ENCODE data around the gene PHKA1. TPM values are rescaled to one million over a fixed set of nuclear protein-coding genes. Genes with fewer than 3 reads are reported as not detected.
"Not testable (repeated sequence)": the region's sequence is repeated elsewhere in the genome, so short reads cannot be mapped to it uniquely, and the experiment has no call there.

PHKA1 gene
- total RNA-seq, 2 experiments from 2014 or later: 0.09 TPM; not detected in 1

DNA sequence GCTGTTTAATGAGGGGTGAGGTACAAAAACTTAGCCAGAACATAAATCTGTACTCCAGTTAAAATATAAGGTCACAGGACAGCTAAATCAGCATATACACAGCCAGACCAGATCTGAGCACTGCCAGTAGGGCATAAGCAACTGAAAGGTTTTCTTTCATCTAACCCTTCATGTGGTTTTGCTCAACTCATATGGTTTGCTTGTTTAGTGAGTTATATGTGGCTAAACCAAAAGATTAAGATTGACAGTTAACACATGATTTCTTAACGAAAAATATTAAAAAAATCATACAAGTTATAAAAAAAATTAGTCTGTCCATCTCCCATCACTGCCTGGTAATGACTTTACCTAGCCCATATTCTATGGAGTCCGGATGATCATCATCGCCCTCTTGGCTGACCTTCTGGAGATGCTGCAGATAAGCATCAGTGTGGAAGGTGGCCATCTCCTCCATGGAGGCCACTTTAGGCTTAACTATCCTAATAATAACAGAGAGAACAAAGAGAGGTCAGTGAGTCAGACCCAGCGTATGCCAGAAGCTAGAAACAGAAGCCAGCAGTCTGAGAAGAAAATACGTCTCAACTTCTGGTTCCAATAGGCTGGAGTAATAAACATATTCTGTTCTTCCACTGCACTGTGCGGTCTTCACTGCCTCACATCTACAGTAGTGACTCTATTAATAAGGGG, 145.6 kb downstream of the PHKA1 start:
- H3K27ac ChIP-seq (ENCODE audit: low read depth, low read length, poor library complexity, severe bottlenecking): no peak overlapping the region
- no peaks in the 10 kb centered on the region for H4K20me1 ChIP-seq (ENCODE audit: insufficient read depth, low read length)
- peaks cover 4% of the 10 kb centered on the region for H3K4me1 ChIP-seq (ENCODE audit: insufficient read depth, low read length, poor library complexity, severe bottlenecking)
- peaks cover 7% of the 10 kb centered on the region; the same call in 1 of the 2 replicates for H3K79me2 ChIP-seq (ENCODE audit: insufficient read depth, low read depth, low read length)
- BruUV-seq (replicated peaks): no TSS peak
- H3K36me3 ChIP-seq (ENCODE audit: insufficient read depth, low read length): peaks cover 49% of the 10 kb centered on the region
- TF ChIP-seq, protein P1, sequence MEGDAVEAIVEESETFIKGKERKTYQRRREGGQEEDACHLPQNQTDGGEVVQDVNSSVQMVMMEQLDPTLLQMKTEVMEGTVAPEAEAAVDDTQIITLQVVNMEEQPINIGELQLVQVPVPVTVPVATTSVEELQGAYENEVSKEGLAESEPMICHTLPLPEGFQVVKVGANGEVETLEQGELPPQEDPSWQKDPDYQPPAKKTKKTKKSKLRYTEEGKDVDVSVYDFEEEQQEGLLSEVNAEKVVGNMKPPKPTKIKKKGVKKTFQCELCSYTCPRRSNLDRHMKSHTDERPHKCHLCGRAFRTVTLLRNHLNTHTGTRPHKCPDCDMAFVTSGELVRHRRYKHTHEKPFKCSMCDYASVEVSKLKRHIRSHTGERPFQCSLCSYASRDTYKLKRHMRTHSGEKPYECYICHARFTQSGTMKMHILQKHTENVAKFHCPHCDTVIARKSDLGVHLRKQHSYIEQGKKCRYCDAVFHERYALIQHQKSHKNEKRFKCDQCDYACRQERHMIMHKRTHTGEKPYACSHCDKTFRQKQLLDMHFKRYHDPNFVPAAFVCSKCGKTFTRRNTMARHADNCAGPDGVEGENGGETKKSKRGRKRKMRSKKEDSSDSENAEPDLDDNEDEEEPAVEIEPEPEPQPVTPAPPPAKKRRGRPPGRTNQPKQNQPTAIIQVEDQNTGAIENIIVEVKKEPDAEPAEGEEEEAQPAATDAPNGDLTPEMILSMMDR (conservative IDR thresholded peaks at IDR 0.05; ENCODE audit: low read length): no peak
- TF ChIP-seq EZH2phosphoT487 (IDR thresholded peaks at IDR 0.05; ENCODE audit: borderline replicate concordance, low read depth, low read length): no peak
- H3K4me2 ChIP-seq (ENCODE audit: low read length): no peak overlapping the region
- no peak overlapping the region for H3K4me3 ChIP-seq (ENCODE audit: low read depth, low read length, poor library complexity, severe bottlenecking)
- intact Hi-C loops (cut with micrococcal nuclease; ENCODE audit: unreplicated experiment): no loop called here
- no peaks in the 10 kb centered on the region for H3K9me2 ChIP-seq (ENCODE audit: insufficient read depth, low read length)
- DNase-seq (ENCODE audit: low spot score): no peak
- ChIA-PET POLR2A (interaction anchor here (1.0 kb wide), 1 partner anchor 13 kb away, joined by 3 read pairs; no protein-coding TSS in a partner anchor), CTCF (ENCODE audit: unreplicated experiment) (no interaction called here)
- H2AFZ ChIP-seq (ENCODE audit: low read length): no peak overlapping the region
- no peaks in the 10 kb centered on the region for H3K9me3 ChIP-seq (ENCODE audit: low read length)

DNA sequence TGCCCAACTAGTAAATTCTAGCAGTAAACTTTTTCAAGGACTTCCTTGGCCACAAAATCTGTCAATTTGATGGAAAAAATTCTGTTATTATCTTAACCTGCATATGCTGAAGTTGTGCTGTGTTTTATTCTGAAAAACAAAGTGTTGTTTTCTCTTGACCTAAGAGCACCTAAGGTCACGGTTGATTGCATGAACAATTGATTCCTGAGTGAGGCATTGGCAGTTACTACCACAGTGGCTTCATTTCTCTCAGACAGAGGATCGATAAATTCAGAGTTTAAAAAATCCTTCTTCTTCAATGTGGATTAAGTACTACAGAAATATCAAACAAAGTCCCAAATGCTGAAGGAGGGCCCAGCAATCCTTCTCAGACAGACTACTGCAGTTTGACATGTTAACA, 147.7 kb downstream of the PHKA1 start:
- no peak overlapping the region for H3K27ac ChIP-seq (ENCODE audit: low read depth, low read length, poor library complexity, severe bottlenecking)
- H3K79me2 ChIP-seq (ENCODE audit: insufficient read depth, low read depth, low read length): no peaks in the 10 kb centered on the region; the same call in 1 of the 2 replicates
- POLR2A ChIA-PET: no interaction called here
- H3K9me2 ChIP-seq (ENCODE audit: insufficient read depth, low read length): no peaks in the 10 kb centered on the region
- no peaks in the 10 kb centered on the region for H4K20me1 ChIP-seq (ENCODE audit: insufficient read depth, low read length)
- DNase-seq (ENCODE audit: low spot score): no peak
- intact Hi-C loops (cut with micrococcal nuclease; ENCODE audit: unreplicated experiment): no loop called here
- peaks cover 49% of the 10 kb centered on the region for H3K36me3 ChIP-seq (ENCODE audit: insufficient read depth, low read length)
- H2AFZ ChIP-seq (ENCODE audit: low read length): no peak overlapping the region
- TF ChIP-seq EZH2phosphoT487 (IDR thresholded peaks at IDR 0.05; ENCODE audit: borderline replicate concordance, low read depth, low read length): no peak
- TF ChIP-seq, protein P1 (conservative IDR thresholded peaks at IDR 0.05; ENCODE audit: low read length): no peak
- no TSS peak for BruUV-seq (replicated peaks)
- no peaks in the 10 kb centered on the region for H3K9me3 ChIP-seq (ENCODE audit: low read length)
- H3K4me2 ChIP-seq (ENCODE audit: low read length): no peak overlapping the region
- H3K4me1 ChIP-seq (ENCODE audit: insufficient read depth, low read length, poor library complexity, severe bottlenecking): no peaks in the 10 kb centered on the region
- no peak overlapping the region for H3K4me3 ChIP-seq (ENCODE audit: low read depth, low read length, poor library complexity, severe bottlenecking)
- CTCF ChIA-PET (ENCODE audit: unreplicated experiment): no interaction called here

DNA sequence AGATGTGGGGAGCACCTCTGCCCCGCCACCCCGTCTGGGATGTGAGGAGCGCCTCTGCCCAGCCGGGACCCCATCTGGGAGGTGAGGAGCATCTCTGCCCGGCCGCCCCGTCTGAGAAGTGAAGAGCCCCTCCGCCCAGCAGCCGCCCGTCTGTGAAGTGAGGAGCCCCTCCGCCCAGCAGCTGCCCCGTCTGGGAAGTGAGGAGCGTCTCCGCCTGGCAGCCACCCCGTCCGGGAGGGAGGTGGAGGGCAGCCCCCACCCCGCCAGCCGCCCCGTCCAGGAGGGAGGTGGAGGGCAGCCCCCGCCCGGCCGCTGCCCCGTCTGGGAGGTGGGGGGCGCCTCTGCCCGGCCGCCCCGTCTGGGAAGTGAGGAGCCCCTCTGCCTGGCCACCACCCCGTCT, 154.5 kb downstream of the PHKA1 start:
- H3K9me2 ChIP-seq (ENCODE audit: insufficient read depth, low read length); H3K4me1 ChIP-seq (ENCODE audit: insufficient read depth, low read length, poor library complexity, severe bottlenecking); DNase-seq (ENCODE audit: low spot score); H3K4me3 ChIP-seq (ENCODE audit: low read depth, low read length, poor library complexity, severe bottlenecking); H4K20me1 ChIP-seq (ENCODE audit: insufficient read depth, low read length); H3K4me2 ChIP-seq (ENCODE audit: low read length); H3K27ac ChIP-seq (ENCODE audit: low read depth, low read length, poor library complexity, severe bottlenecking); intact Hi-C loops (cut with micrococcal nuclease; ENCODE audit: unreplicated experiment); H2AFZ ChIP-seq (ENCODE audit: low read length); CTCF ChIA-PET (ENCODE audit: unreplicated experiment); BruUV-seq (replicated peaks); H3K9me3 ChIP-seq (ENCODE audit: low read length); H3K36me3 ChIP-seq (ENCODE audit: insufficient read depth, low read length); H3K79me2 ChIP-seq (ENCODE audit: insufficient read depth, low read depth, low read length): not testable (repeated sequence)
- POLR2A ChIA-PET: interaction anchor here (1.1 kb wide), 1 partner anchor 13 kb away, joined by 3 read pairs; no protein-coding TSS in a partner anchor
